ENCODE results near the gene MAN1C1.

The MAN1C1 gene

DNA sequence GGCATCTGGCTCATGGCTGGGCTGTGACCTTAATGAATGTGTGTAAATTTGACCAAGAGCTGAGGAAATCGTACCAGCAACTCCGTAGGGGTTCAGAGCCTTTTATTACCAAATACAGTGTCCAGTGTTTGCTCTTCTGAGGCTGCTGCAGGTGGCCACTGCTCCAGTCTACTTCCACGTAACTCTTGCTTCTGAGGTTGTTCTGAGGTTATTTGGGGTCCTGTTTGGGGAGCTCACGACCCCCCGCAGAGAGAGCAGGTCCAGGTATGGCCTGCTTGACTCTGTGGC lies 33.6 kb downstream of the MAN1C1 start:
- no peak for DNase-seq (ENCODE audit: low read depth)
- no peak overlapping the region for H3K4me3 ChIP-seq (ENCODE audit: low read depth, low read length)
- TF ChIP-seq, protein P1, sequence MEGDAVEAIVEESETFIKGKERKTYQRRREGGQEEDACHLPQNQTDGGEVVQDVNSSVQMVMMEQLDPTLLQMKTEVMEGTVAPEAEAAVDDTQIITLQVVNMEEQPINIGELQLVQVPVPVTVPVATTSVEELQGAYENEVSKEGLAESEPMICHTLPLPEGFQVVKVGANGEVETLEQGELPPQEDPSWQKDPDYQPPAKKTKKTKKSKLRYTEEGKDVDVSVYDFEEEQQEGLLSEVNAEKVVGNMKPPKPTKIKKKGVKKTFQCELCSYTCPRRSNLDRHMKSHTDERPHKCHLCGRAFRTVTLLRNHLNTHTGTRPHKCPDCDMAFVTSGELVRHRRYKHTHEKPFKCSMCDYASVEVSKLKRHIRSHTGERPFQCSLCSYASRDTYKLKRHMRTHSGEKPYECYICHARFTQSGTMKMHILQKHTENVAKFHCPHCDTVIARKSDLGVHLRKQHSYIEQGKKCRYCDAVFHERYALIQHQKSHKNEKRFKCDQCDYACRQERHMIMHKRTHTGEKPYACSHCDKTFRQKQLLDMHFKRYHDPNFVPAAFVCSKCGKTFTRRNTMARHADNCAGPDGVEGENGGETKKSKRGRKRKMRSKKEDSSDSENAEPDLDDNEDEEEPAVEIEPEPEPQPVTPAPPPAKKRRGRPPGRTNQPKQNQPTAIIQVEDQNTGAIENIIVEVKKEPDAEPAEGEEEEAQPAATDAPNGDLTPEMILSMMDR (IDR thresholded peaks at IDR 0.05; ENCODE audit: insufficient read depth, low read depth, low read length, missing control alignments), result no peak

GRCh38 chr1:25651036-25651640 lies 34.5 kb downstream of the MAN1C1 start:
- no peak for DNase-seq (ENCODE audit: low read depth)
- TF ChIP-seq, protein P1 (IDR thresholded peaks at IDR 0.05; ENCODE audit: insufficient read depth, low read depth, low read length, missing control alignments), result no peak
- H3K4me3 ChIP-seq (ENCODE audit: low read depth, low read length), result no peak overlapping the region

DNA sequence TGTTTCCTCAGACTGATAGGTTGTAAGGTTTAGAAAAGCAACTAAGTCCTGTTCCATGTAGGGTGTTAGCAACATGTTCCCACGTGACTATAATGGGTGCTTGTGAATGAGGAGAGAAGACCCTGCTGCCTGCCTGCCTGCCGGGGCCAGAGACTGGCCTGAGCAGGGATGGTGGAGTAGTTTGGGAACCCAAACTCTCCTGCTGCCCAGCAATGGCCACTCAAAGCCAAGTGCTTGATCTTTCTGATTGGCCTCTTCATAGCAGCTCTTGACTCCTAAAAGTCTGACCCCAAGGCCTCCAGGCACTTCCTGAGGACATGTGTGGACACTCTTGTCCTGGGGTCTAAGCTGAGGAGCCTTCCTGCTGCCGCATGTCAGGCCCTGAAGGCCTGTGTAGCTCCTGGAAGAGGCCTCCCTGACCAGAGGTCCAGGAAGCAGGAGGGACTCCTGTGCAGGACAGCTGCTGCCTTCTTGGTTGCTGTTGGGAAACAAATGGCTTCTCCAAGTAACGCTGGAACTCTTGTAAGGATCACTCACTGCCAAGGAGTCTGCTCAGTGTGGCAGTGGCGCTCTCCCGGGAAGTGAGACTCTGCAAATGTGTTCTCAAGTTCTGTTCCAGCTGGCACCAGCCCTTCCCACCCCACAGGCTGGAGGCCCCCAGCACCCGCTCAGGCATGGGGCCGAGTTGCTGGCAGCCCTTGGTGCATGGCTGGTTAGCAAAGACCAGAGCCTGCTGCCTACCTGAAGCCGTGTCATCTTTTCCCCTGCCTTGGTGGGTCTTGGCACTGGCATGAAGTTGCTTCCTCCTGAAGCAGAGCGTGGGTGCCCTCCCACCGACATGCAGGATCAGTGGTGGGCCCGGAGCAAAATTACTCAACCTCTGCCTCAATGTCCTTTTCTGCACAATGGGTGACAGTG lies 35.5 kb downstream of the MAN1C1 start:
- TF ChIP-seq, protein P1 (IDR thresholded peaks at IDR 0.05; ENCODE audit: insufficient read depth, low read depth, low read length, missing control alignments), result no peak
- no peak overlapping the region for H3K4me3 ChIP-seq (ENCODE audit: low read depth, low read length)
- no peak for DNase-seq (ENCODE audit: low read depth)

GRCh38 chr1:25653558-25653957 lies 37.0 kb downstream of the MAN1C1 start:
- no peak for DNase-seq (ENCODE audit: low read depth)
- TF ChIP-seq, protein P1 (IDR thresholded peaks at IDR 0.05; ENCODE audit: insufficient read depth, low read depth, low read length, missing control alignments), result no peak
- no peak overlapping the region for H3K4me3 ChIP-seq (ENCODE audit: low read depth, low read length)

DNA sequence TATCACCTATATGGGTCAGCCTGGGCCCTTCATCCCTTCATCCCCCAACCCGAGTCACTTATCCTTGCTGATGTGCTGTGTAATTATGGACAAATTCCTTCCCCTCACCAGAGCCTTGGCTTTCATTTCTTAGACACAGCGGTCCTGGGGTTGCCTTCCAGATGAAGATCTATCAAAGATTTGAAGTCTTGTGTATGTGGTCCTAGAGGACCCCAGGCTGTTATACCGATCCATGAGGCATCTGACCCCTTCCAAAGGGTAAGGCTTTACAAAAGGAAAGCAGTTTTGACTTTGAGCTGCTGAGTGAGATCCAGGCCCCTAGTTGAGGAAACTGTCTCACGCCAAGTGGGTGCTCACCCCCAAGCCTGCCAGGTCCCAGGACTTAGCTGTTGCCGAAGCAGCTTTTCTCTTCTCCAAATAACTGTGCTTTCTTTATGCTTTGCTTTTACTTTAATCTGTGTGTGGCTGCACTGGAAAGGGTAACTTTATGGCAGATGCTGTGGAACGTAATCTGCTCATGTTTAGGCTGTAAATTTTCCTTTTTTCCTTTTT lies 37.6 kb downstream of the MAN1C1 start:
- TF ChIP-seq, protein P1 (IDR thresholded peaks at IDR 0.05; ENCODE audit: insufficient read depth, low read depth, low read length, missing control alignments), result no peak
- DNase-seq (ENCODE audit: low read depth), result no peak
- no peak overlapping the region for H3K4me3 ChIP-seq (ENCODE audit: low read depth, low read length)

DNA sequence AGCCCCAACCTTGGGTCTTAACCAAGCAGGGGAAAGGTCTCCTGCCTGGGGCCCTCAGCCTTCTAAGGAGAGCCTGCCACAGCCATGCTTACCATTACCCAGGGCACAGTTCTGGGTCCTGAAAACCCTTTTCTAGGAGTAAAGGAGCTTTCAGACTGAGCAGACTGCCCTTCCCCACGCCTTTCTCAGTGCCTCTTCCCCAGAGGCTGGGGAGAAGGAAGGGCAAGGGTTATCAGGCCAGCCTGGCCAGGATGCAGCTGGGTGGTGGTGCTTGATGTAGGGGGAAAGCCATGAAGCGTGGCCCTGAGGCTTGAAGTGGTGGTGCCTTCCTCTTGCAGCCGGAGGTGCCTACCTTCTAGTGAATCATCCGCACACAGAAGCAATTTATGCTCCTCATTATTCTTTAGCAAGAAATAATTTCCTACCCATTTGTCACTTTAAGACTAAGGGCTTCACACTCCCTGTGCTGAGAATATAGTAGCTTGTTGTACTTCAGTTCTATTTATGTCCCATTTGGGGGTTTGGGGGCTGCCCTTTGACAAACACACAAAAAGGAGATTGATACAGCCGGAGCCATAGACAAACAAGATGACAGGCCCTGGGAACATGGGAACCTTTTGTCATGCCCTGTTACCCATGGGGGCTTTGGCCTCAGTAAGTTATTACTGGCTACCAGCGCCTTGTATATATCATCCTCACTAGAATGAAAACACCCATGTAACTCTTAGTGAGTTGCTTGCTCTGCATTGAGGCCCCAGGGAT lies 40.7 kb downstream of the MAN1C1 start:
- no peak for DNase-seq (ENCODE audit: low read depth)
- no peak overlapping the region for H3K4me3 ChIP-seq (ENCODE audit: low read depth, low read length)
- TF ChIP-seq, protein P1 (IDR thresholded peaks at IDR 0.05; ENCODE audit: insufficient read depth, low read depth, low read length, missing control alignments), result no peak

Data from GM12865 (cell line).